ENCODE measurements around the gene SFXN5. TPM values are rescaled to one million over a fixed set of nuclear protein-coding genes. Genes with fewer than 3 reads are reported as not detected.
"Not testable (repeated sequence)": the region's sequence is repeated elsewhere in the genome, so short reads cannot be mapped to it uniquely, and the experiment has no call there.

The SFXN5 gene
- total RNA-seq, 1 experiment from 2014 or later: 25.9 TPM

DNA sequence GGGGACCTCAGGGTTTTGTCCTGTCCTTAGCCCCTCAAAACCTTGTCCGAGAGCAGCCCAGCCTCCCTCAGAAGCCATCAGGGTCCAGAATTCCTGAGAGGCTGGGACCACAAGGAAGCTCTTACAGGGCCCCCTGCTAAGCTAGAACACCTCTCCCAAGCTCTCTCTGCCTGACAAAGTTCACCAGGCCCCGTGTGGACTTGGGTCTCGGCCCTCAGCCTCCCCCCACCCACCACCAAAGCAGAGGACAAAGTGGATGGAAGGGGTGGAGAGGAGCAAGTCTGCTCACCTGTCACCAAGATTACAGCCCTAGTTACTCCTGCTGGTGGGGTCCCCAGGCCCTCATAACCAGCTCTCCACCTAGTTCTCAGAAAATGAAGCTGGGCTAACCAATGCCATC lies 24.4 kb upstream of the SFXN5 start (continued):
- TF ChIP-seq, protein P1, sequence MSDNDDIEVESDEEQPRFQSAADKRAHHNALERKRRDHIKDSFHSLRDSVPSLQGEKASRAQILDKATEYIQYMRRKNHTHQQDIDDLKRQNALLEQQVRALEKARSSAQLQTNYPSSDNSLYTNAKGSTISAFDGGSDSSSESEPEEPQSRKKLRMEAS (CRISPR knock-in tag; IDR thresholded peaks at IDR 0.05): no peak
- TF ChIP-seq, protein P2, sequence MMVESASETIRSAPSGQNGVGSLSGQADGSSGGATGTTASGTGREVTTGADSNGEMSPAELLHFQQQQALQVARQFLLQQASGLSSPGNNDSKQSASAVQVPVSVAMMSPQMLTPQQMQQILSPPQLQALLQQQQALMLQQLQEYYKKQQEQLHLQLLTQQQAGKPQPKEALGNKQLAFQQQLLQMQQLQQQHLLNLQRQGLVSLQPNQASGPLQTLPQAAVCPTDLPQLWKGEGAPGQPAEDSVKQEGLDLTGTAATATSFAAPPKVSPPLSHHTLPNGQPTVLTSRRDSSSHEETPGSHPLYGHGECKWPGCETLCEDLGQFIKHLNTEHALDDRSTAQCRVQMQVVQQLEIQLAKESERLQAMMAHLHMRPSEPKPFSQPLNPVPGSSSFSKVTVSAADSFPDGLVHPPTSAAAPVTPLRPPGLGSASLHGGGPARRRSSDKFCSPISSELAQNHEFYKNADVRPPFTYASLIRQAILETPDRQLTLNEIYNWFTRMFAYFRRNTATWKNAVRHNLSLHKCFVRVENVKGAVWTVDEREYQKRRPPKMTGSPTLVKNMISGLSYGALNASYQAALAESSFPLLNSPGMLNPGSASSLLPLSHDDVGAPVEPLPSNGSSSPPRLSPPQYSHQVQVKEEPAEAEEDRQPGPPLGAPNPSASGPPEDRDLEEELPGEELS (CRISPR knock-in tag; IDR thresholded peaks at IDR 0.05): no peak
- TF ChIP-seq, protein P3, sequence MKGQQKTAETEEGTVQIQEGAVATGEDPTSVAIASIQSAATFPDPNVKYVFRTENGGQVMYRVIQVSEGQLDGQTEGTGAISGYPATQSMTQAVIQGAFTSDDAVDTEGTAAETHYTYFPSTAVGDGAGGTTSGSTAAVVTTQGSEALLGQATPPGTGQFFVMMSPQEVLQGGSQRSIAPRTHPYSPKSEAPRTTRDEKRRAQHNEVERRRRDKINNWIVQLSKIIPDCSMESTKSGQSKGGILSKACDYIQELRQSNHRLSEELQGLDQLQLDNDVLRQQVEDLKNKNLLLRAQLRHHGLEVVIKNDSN (CRISPR knock-in tag; IDR thresholded peaks at IDR 0.05): no peak
- TF ChIP-seq NFE2L1 (CRISPR knock-in tag; IDR thresholded peaks at IDR 0.05): no peak
- no peak for TF ChIP-seq SMAD4 (CRISPR knock-in tag; IDR thresholded peaks at IDR 0.05)
- no peak for TF ChIP-seq ESRRA (CRISPR knock-in tag; IDR thresholded peaks at IDR 0.05; ENCODE audit: borderline replicate concordance)
- no peak for TF ChIP-seq KAT7 (CRISPR knock-in tag; IDR thresholded peaks at IDR 0.05; ENCODE audit: borderline replicate concordance)
- no peak for TF ChIP-seq FOXK1 (CRISPR knock-in tag; IDR thresholded peaks at IDR 0.05)
- TF ChIP-seq, protein P4, sequence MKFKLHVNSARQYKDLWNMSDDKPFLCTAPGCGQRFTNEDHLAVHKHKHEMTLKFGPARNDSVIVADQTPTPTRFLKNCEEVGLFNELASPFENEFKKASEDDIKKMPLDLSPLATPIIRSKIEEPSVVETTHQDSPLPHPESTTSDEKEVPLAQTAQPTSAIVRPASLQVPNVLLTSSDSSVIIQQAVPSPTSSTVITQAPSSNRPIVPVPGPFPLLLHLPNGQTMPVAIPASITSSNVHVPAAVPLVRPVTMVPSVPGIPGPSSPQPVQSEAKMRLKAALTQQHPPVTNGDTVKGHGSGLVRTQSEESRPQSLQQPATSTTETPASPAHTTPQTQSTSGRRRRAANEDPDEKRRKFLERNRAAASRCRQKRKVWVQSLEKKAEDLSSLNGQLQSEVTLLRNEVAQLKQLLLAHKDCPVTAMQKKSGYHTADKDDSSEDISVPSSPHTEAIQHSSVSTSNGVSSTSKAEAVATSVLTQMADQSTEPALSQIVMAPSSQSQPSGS (CRISPR knock-in tag; IDR thresholded peaks at IDR 0.05; ENCODE audit: borderline replicate concordance, low read depth): no peak
- TF ChIP-seq ZNF671 (CRISPR knock-in tag; IDR thresholded peaks at IDR 0.05): no peak

DNA sequence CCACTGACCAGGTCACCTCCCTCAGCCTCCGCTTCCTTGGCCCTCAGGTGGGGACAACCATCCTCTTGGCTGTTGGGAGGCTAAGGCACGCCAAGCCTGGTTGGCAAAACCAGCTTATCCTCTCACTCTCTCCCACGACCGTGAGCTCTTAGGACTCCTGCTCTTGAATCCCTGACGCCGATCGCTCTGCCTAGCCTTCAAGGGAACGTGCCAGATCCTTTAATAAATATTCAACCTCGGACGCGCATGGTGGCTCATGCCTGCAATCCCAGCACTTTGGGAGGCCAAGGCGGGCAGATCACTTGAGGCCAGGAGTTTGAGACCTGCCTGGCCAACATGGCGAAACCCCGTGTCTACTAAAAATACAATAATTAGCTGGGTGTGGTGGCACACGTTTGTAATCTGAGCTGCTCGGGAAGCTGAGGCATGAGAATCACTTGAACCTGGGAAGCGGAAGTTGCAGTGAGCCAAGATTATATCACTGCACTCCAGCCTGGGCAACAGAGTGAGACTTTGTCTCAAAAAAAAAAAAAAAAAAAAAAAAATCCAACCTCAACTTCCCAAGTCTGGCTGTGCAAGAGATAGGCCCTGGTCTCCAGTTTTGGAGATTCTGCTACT lies 22.2 kb upstream of the SFXN5 start:
- H3K4me1 Mint-ChIP-seq; ATAC-seq; H3K4me3 Mint-ChIP-seq; H3K9me3 Mint-ChIP-seq; H3K27me3 Mint-ChIP-seq (ENCODE audit: low read depth); DNase-seq (ENCODE audit: low spot score); H3K36me3 Mint-ChIP-seq; H3K27ac Mint-ChIP-seq: not testable (repeated sequence)
- CTCF ChIA-PET: interaction anchor here (0.7 to 4.3 kb wide), 5 partner anchors 8 to 200 kb away, joined by 4 to 27 read pairs (median 20); no protein-coding TSS in a partner anchor
- POLR2A ChIA-PET: interaction anchor here (1.0 kb wide), 1 partner anchor 130 kb away, joined by 3 read pairs; no protein-coding TSS in a partner anchor

DNA sequence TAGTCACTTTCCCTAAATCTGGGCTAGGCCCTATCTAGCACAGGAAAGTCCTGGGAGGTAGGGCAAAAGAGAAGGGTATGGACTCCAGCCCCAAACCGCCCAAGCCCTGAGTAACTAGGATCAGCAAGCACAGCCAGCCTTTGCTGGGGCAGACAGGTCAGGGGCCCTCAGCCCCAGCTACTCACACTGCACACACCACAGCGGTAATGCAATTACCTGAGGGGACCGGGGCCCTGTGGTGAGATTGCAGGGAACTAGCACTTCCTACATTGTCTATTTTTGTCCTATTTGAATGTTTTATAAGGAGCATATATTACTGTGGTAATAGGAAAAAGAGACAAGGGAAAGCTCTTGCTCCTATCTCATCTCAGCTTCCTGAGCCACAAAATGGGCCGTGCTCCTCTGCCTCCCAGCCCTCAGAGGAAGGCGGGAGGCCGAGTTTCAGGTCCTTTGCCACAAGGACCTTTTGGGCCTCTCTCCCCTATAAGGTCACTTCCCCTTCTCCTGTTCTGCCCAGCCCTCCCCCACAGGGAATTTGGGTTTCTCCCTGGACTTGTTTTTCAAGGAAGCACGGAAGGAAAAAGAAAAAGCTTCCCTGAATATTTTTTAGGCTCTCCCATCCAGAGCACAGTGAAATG lies 20.8 kb upstream of the SFXN5 start:
- H3K4me1 Mint-ChIP-seq: no peaks in the 10 kb centered on the region
- peak; percentile 26; the same call in 1 of the 2 replicates for ATAC-seq
- no peak overlapping the region for H3K4me3 Mint-ChIP-seq
- ChIA-PET POLR2A (no interaction called here), CTCF (interaction anchor here (0.6 to 3.5 kb wide), 6 partner anchors 11 to 199 kb away, joined by 3 to 20 read pairs (median 4); no protein-coding TSS in a partner anchor)
- no peaks in the 10 kb centered on the region for H3K9me3 Mint-ChIP-seq
- H3K36me3 Mint-ChIP-seq: no peaks in the 10 kb centered on the region; the same call in 1 of the 2 replicates
- no peak overlapping the region for H3K27ac Mint-ChIP-seq
- H3K27me3 Mint-ChIP-seq (ENCODE audit: low read depth): no peaks in the 10 kb centered on the region
- DNase-seq (ENCODE audit: low spot score): no peak
- TF ChIP-seq, protein P5, sequence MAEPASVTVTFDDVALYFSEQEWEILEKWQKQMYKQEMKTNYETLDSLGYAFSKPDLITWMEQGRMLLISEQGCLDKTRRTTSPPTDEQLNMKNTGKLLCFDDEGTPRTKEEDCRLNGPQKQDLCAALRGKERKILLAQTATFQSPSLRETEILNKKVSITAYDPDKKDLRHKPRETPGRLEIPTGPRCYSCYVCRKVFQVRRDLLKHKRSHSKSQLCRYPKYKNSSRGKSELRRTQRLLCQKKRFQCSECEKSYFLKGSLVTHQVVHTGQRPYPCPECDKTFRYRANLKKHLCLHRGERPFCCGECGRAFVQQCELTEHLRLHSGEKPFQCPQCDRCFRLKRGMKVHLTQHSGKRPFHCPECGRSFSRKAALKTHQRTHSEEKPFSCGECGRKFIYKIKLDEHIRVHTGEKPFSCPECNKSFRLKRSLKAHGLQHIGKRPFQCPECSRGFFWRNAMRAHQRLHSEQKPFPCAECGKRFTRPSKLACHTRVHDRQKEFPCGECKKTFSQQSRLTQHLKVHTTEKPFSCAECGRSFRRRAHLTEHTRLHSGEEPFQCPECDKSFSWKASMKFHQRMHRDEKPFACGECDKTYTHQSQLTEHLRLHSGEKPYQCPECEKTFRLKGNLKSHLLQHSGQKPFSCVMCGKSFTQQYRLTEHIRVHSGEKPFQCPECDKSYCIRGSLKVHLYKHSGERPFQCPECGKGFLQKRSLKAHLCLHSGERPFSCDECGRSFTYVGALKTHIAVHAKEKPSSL (CRISPR knock-in tag; conservative IDR thresholded peaks at IDR 0.05): no peak
- TF ChIP-seq, protein P6, sequence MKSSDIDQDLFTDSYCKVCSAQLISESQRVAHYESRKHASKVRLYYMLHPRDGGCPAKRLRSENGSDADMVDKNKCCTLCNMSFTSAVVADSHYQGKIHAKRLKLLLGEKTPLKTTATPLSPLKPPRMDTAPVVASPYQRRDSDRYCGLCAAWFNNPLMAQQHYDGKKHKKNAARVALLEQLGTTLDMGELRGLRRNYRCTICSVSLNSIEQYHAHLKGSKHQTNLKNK (CRISPR knock-in tag; IDR thresholded peaks at IDR 0.05): no peak
- TF ChIP-seq NR2C2 (CRISPR knock-in tag; IDR thresholded peaks at IDR 0.05) (no peak), ZNF416 (CRISPR knock-in tag; IDR thresholded peaks at IDR 0.05) (no peak), FOXK1 (CRISPR knock-in tag; IDR thresholded peaks at IDR 0.05) (no peak)
- TF ChIP-seq, protein P7, sequence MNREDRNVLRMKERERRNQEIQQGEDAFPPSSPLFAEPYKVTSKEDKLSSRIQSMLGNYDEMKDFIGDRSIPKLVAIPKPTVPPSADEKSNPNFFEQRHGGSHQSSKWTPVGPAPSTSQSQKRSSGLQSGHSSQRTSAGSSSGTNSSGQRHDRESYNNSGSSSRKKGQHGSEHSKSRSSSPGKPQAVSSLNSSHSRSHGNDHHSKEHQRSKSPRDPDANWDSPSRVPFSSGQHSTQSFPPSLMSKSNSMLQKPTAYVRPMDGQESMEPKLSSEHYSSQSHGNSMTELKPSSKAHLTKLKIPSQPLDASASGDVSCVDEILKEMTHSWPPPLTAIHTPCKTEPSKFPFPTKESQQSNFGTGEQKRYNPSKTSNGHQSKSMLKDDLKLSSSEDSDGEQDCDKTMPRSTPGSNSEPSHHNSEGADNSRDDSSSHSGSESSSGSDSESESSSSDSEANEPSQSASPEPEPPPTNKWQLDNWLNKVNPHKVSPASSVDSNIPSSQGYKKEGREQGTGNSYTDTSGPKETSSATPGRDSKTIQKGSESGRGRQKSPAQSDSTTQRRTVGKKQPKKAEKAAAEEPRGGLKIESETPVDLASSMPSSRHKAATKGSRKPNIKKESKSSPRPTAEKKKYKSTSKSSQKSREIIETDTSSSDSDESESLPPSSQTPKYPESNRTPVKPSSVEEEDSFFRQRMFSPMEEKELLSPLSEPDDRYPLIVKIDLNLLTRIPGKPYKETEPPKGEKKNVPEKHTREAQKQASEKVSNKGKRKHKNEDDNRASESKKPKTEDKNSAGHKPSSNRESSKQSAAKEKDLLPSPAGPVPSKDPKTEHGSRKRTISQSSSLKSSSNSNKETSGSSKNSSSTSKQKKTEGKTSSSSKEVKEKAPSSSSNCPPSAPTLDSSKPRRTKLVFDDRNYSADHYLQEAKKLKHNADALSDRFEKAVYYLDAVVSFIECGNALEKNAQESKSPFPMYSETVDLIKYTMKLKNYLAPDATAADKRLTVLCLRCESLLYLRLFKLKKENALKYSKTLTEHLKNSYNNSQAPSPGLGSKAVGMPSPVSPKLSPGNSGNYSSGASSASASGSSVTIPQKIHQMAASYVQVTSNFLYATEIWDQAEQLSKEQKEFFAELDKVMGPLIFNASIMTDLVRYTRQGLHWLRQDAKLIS (CRISPR knock-in tag; IDR thresholded peaks at IDR 0.05; ENCODE audit: borderline replicate concordance): no peak
